ENCODE results near the gene EPN2.

GRCh38 chr17:19385521-19385983 is 148.4 kb downstream of the EPN2 start:
- TF ChIP-seq CTCF (IDR thresholded peaks at IDR 0.05) (no peak), POLR2A (IDR thresholded peaks at IDR 0.05) (no peak)

Data from uterus (tissue), 2 donors.